Activated B cell treated with CpG ODN at 0.5 μM for 24 hours (primary cell): ENCODE results near the gene PEX11A. TPM values are rescaled to one million over a fixed set of nuclear protein-coding genes. Genes with fewer than 3 reads are reported as not detected.

Experiments
- ATAC-seq: fragments of 200-7000 bp; cut with Tn5 transposase; one replicate; pipeline ENCODE4 v1.10.0; 2021; ENCODE audit warnings: low read depth, mild to moderate bottlenecking, moderate library complexity
- CTCF ChIA-PET: fragments of 350-600 bp; sonication (Branson Sonifier 250); formaldehyde crosslinking; loops from one replicate; lab custom pipeline; 2021; ENCODE audit warnings: antibody characterized with exemption; lab: Charles Lee
- POLR2A ChIA-PET: fragments of 350-600 bp; sonication (Branson Sonifier 250); formaldehyde crosslinking; loops from one replicate; lab custom pipeline; 2021; ENCODE audit warnings: antibody characterized with exemption; lab: Charles Lee
- DNase-seq: peaks from one replicate; pipeline ENCODE4 v3.0.0; 2022
- H3K27ac Mint-ChIP-seq: one replicate; pipeline ENCODE4 v1.8.0; 2020; ENCODE audit warnings: mixed read lengths
- H3K27me3 Mint-ChIP-seq: one replicate; pipeline ENCODE4 v1.8.0; 2021; ENCODE audit warnings: mixed read lengths
- H3K36me3 Mint-ChIP-seq: one replicate; pipeline ENCODE4 v1.8.0; 2021; ENCODE audit warnings: low read depth, mixed read lengths
- H3K4me1 Mint-ChIP-seq: one replicate; pipeline ENCODE4 v1.8.0; 2021; ENCODE audit warnings: mixed read lengths
- H3K4me3 Mint-ChIP-seq: one replicate; pipeline ENCODE4 v1.8.0; 2020; ENCODE audit warnings: mild to moderate bottlenecking, mixed read lengths
- H3K9me3 Mint-ChIP-seq: one replicate; pipeline ENCODE4 v1.8.0; 2020; ENCODE audit warnings: mixed read lengths
- intact Hi-C: fragments of 100-400 bp; cut with micrococcal nuclease; formaldehyde crosslinking; loops from one replicate; pipeline ENCODE4 v1.15.1; 2024
- total RNA-seq: library from RNA; stranded (reverse); gene quantifications from 2 replicates; pipeline ENCODE4 v1.2.3, GENCODE V29; 2022
- TF ChIP-seq, protein P1 (sequence below): fragments of 200-600 bp; IDR thresholded peaks from one replicate; pipeline ENCODE4 v1.8.0; 2022; ENCODE audit warnings: antibody characterized with exemption, mild to moderate bottlenecking

Gene PEX11A
- total RNA-seq, 1 donor from 2014 or later: 0.84 TPM

DNA sequence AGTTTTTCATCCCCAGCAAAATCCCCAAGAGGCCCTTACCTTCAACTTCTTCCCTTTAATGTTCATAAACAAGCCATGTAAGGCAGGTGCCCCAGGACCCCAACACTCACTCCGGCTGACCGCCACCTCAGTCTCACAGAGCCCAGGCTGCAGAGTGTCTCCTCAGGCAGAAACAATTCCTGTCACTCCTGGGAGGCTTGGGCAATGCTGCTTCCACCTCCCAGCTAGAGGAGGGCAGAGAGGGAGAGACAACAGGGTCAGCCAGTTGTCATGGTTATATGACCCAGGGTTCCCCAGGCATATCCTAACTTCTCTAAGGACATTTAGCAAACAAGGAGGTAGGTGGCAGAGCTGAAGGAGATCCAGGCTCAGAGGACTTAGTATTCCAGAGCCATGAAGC lies 11.3 kb downstream of the PEX11A start, which contains the start of gene PLIN1:
TSS of gene PLIN1 (minus strand) at position 156 of the 400 bp plus-strand sequence. CDS start 1,878 bp downstream, outside the sequence.
- intact Hi-C loops: no loop called here
- CTCF ChIA-PET: no interaction called here
- POLR2A ChIA-PET: no interaction called here
- ATAC-seq (no peak), DNase-seq (no peak)
- H3K4me1 Mint-ChIP-seq: no peaks in the 10 kb centered on the region
- H3K36me3 Mint-ChIP-seq: no peaks in the 10 kb centered on the region
- TF ChIP-seq, protein P1, sequence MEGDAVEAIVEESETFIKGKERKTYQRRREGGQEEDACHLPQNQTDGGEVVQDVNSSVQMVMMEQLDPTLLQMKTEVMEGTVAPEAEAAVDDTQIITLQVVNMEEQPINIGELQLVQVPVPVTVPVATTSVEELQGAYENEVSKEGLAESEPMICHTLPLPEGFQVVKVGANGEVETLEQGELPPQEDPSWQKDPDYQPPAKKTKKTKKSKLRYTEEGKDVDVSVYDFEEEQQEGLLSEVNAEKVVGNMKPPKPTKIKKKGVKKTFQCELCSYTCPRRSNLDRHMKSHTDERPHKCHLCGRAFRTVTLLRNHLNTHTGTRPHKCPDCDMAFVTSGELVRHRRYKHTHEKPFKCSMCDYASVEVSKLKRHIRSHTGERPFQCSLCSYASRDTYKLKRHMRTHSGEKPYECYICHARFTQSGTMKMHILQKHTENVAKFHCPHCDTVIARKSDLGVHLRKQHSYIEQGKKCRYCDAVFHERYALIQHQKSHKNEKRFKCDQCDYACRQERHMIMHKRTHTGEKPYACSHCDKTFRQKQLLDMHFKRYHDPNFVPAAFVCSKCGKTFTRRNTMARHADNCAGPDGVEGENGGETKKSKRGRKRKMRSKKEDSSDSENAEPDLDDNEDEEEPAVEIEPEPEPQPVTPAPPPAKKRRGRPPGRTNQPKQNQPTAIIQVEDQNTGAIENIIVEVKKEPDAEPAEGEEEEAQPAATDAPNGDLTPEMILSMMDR: no peak
- no peaks in the 10 kb centered on the region for H3K27me3 Mint-ChIP-seq
- no peaks in the 10 kb centered on the region for H3K9me3 Mint-ChIP-seq
- H3K27ac Mint-ChIP-seq: no peak within 1 kb of the TSS
- no peak within 1 kb of the TSS for H3K4me3 Mint-ChIP-seq

DNA sequence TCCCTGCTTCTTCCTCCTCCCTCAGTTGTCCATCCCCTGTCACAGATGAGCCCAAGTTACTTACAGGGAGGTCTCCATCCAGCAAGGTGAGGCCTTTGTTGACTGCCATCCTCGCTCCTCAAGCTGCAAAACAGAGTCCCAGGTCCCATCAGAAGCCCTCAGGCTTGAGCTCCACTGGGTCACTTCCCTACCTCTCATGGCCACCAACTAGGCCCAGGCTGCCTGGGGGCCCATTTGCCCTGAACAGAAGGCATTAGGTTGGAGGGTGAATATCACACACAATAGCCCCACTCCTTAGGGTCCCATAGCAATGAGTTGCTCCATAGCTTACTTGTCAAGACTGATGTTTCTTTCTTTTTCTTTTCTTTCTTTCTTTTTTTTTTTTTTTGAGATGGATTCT lies 13.2 kb downstream of the PEX11A start:
- H3K27me3 Mint-ChIP-seq: no peaks in the 10 kb centered on the region

DNA sequence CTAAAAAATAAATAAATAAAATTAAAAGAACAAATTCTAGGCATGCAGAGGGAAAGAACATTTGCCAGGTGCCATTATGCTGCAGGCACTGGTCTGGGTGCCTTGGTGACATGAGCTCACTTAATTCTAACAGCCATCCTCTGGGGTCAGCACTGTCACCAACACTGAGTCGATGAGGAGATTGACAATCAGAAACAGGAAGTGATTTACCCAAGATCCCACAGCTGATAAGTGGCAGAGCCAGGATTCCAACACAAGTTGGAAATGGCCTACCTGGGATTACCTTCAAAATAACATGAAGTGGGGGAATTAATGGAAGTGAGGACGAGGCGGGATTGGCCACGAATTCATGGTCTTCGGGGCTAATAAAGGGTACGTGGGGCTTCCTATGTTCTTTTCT lies 14.9 kb downstream of the PEX11A start:
- no peaks in the 10 kb centered on the region for H3K9me3 Mint-ChIP-seq
- no peak for ATAC-seq
- ChIA-PET CTCF (no interaction called here), POLR2A (interaction anchor here (0.7 kb wide), 1 partner anchor 190 kb away, joined by 15 read pairs; no protein-coding TSS in a partner anchor)
- H3K4me3 Mint-ChIP-seq: no peak overlapping the region
- H3K36me3 Mint-ChIP-seq: no peaks in the 10 kb centered on the region
- H3K27ac Mint-ChIP-seq: no peak overlapping the region
- no peaks in the 10 kb centered on the region for H3K4me1 Mint-ChIP-seq
- no peak for DNase-seq
- no peaks in the 10 kb centered on the region for H3K27me3 Mint-ChIP-seq
- TF ChIP-seq, protein P1: no peak
- intact Hi-C loops: no loop called here

More for the DNA sequence above, 13.2 kb downstream of the PEX11A start:
- TF ChIP-seq, protein P1: no peak
- DNase-seq (no peak), ATAC-seq (no peak)
- CTCF ChIA-PET: no interaction called here
- intact Hi-C loops: no loop called here
- Mint-ChIP-seq H3K4me1 (no peaks in the 10 kb centered on the region), H3K36me3 (no peaks in the 10 kb centered on the region), H3K4me3 (no peak overlapping the region), H3K27ac (no peak overlapping the region), H3K9me3 (no peaks in the 10 kb centered on the region)
- POLR2A ChIA-PET: no interaction called here

DNA sequence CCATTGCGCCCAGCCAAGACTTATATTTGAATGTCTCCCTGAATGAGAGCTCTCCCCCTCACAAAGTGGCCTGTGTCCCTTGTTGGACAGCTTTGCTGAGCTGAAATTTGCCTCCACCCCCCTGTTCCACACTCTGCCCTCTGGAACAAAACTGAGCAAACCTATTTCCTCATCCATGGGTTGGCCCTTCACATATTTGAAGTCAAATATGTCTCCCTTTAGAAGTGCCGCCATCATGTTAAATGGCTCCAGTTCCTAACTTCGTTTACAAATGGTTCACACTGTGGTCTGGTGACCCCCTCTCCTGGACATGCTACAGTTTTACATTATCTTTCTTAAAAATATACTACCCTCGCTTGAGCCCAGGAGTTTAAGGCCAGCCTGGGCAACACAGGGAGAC lies 16.0 kb downstream of the PEX11A start:
- ChIA-PET POLR2A (no interaction called here), CTCF (no interaction called here)
- no peak overlapping the region for H3K4me3 Mint-ChIP-seq
- H3K27me3 Mint-ChIP-seq: no peaks in the 10 kb centered on the region
- ATAC-seq (no peak), DNase-seq (no peak)
- TF ChIP-seq, protein P1: no peak
- no peaks in the 10 kb centered on the region for H3K36me3 Mint-ChIP-seq
- no peaks in the 10 kb centered on the region for H3K4me1 Mint-ChIP-seq
- H3K27ac Mint-ChIP-seq: no peak overlapping the region
- intact Hi-C loops: no loop called here
- no peaks in the 10 kb centered on the region for H3K9me3 Mint-ChIP-seq

DNA sequence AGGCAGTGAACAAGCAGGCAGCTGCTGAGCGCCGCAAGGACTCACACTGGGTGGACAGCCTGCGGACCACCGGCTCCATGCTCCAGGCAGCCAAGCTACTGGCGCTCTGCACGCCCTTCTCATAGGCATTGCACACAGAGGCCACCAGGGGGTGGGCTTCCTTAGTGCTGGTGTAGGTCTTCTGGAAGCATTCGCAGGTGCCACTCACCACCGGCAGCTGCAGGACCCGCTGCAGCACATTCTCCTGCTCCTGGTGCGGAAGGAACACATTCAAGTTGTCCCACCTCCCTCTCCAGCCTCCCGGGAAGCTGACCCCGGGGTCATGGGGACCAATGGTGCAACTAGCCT lies 17.4 kb downstream of the PEX11A start:
- ChIA-PET CTCF (no interaction called here), POLR2A (no interaction called here)
- no peaks in the 10 kb centered on the region for H3K36me3 Mint-ChIP-seq
- H3K4me1 Mint-ChIP-seq: no peaks in the 10 kb centered on the region
- TF ChIP-seq, protein P1: no peak
- H3K27me3 Mint-ChIP-seq: peaks cover 2% of the 10 kb centered on the region
- intact Hi-C loops: no loop called here
- ATAC-seq (peak; percentile 42), DNase-seq (no peak)
- no peak overlapping the region for H3K4me3 Mint-ChIP-seq
- H3K27ac Mint-ChIP-seq: no peak overlapping the region
- no peaks in the 10 kb centered on the region for H3K9me3 Mint-ChIP-seq
